ENCODE results near the gene IKBKE. TPM values are rescaled to one million over a fixed set of nuclear protein-coding genes. Genes with fewer than 3 reads are reported as not detected.
"Not testable (repeated sequence)": the region's sequence is repeated elsewhere in the genome, so short reads cannot be mapped to it uniquely, and the experiment has no call there.

Gene IKBKE
- total RNA-seq, 4 donors from 2014 or later = 5.7 to 27.0 (median 17.4) TPM

- TF ChIP-seq POLR2A (IDR thresholded peaks at IDR 0.05) (no peak), POLR2AphosphoS5 (IDR thresholded peaks at IDR 0.05) (no peak), CTCF (IDR thresholded peaks at IDR 0.05) (no peak), EP300 (IDR thresholded peaks at IDR 0.05) (no peak)
- 85% methylated on average over 8 of the region's 8 CpGs for WGBS
- Histone ChIP-seq H3K9me3 (no peaks in the 10 kb centered on the region), H3K27me3 (no peaks in the 10 kb centered on the region), H3K4me3 (no peak overlapping the region), H3K27ac (no peak overlapping the region), H3K36me3 (peaks cover 41% of the 10 kb centered on the region), H3K4me1 (peaks cover 54% of the 10 kb centered on the region)
- DNase-seq (ENCODE audit: low spot score in 2 of 2) = no peak
Observed at GRCh38 chr1:206480211-206480610, 9.9 kb downstream of the IKBKE start.

GRCh38 chr1:206482611-206483010 is 12.3 kb downstream of the IKBKE start:
- no peak for DNase-seq (ENCODE audit: low spot score in 2 of 2)
- peaks cover 34% of the 10 kb centered on the region for H3K36me3 ChIP-seq
- no peak overlapping the region for H3K4me3 ChIP-seq
- peak overlapping the region; percentile 50 for H3K27ac ChIP-seq
- H3K27me3 ChIP-seq = no peaks in the 10 kb centered on the region
- peaks cover 49% of the 10 kb centered on the region for H3K4me1 ChIP-seq
- H3K9me3 ChIP-seq = no peaks in the 10 kb centered on the region
- TF ChIP-seq POLR2AphosphoS5 (IDR thresholded peaks at IDR 0.05) (peak in 1 of 3 donors; percentile 73), EP300 (IDR thresholded peaks at IDR 0.05) (no peak)
- WGBS = 80% methylated on average over 1 of the region's 2 CpGs

GRCh38 chr1:206483864-206484263 is 13.6 kb downstream of the IKBKE start:
- not testable (repeated sequence) for H3K4me3 ChIP-seq; DNase-seq (ENCODE audit: low spot score in 2 of 2); H3K27me3 ChIP-seq; H3K27ac ChIP-seq; H3K9me3 ChIP-seq
- Histone ChIP-seq H3K36me3 (peaks cover 31% of the 10 kb centered on the region), H3K4me1 (peaks cover 37% of the 10 kb centered on the region)
- WGBS = 86% methylated on average over 1 of the region's 1 CpG

GRCh38 chr1:206484901-206485300 is 14.6 kb downstream of the IKBKE start:
- no peak for DNase-seq (ENCODE audit: low spot score in 2 of 2)
- peaks cover 31% of the 10 kb centered on the region for H3K36me3 ChIP-seq
- TF ChIP-seq CTCF (IDR thresholded peaks at IDR 0.05) (no peak), POLR2AphosphoS5 (IDR thresholded peaks at IDR 0.05) (no peak), EP300 (IDR thresholded peaks at IDR 0.05) (no peak), POLR2A (IDR thresholded peaks at IDR 0.05) (no peak)
- no peak overlapping the region for H3K27ac ChIP-seq
- WGBS = 95% methylated on average over 8 of the region's 10 CpGs
- no peak overlapping the region for H3K4me3 ChIP-seq
- no peaks in the 10 kb centered on the region for H3K27me3 ChIP-seq
- peaks cover 30% of the 10 kb centered on the region for H3K4me1 ChIP-seq
- H3K9me3 ChIP-seq = no peaks in the 10 kb centered on the region

- Histone ChIP-seq H3K27me3 (no peaks in the 10 kb centered on the region), H3K9me3 (no peaks in the 10 kb centered on the region), H3K4me1 (peaks cover 17% of the 10 kb centered on the region), H3K36me3 (peaks cover 41% of the 10 kb centered on the region), H3K4me3 (no peak overlapping the region), H3K27ac (no peak overlapping the region)
- TF ChIP-seq EP300 (IDR thresholded peaks at IDR 0.05) = no peak
- TF ChIP-seq POLR2AphosphoS5 (IDR thresholded peaks at IDR 0.05) = no peak
- TF ChIP-seq CTCF (IDR thresholded peaks at IDR 0.05) = no peak
- no peak for TF ChIP-seq POLR2A (IDR thresholded peaks at IDR 0.05)
- no peak for DNase-seq (ENCODE audit: low spot score in 2 of 2)
- WGBS = 83% methylated on average over 15 of the region's 15 CpGs
Observed at GRCh38 chr1:206486995-206487788, 16.9 kb downstream of the IKBKE start.

- H3K4me1 ChIP-seq = peaks cover 12% of the 10 kb centered on the region
- H3K4me3 ChIP-seq = no peak overlapping the region
- no peak for DNase-seq (ENCODE audit: low spot score in 2 of 2)
- no peak for TF ChIP-seq POLR2A (IDR thresholded peaks at IDR 0.05)
- WGBS = 90% methylated on average over 7 of the region's 7 CpGs
- no peaks in the 10 kb centered on the region for H3K9me3 ChIP-seq
- peaks cover 49% of the 10 kb centered on the region for H3K36me3 ChIP-seq
- H3K27me3 ChIP-seq = no peaks in the 10 kb centered on the region
- no peak overlapping the region for H3K27ac ChIP-seq
Observed at GRCh38 chr1:206487970-206488369, 17.7 kb downstream of the IKBKE start.

Data from suprapubic skin (tissue), 4 donors.